RWPE1 (cell line): Measurements from ENCODE around the gene RAB31.
A peak's percentile ranks its signal among the peaks of the same experiment; 100 is the strongest.
"Not testable (repeated sequence)": the region's sequence is repeated elsewhere in the genome, so short reads cannot be mapped to it uniquely, and the experiment has no call there.

ENCODE experiments used
- CTCF ChIA-PET: fragments of 350-600 bp; sonication (Branson Sonifier 250); formaldehyde crosslinking; extraction: SDS; loops from one replicate; lab custom pipeline; 2021; lab: Yijun Ruan, JAX
- POLR2A ChIA-PET: fragments of 400-600 bp; formaldehyde crosslinking; extraction: SDS; loops from one replicate; lab custom pipeline; 2020; ENCODE audit warnings: antibody characterized with exemption; ENCODE audit not compliant: low non-redundant PET; lab: Yijun Ruan, JAX
- DNase-seq: peaks from one replicate; pipeline ENCODE4 v3.0.0; 2012; ENCODE audit warnings: low spot score
- H3K27ac ChIP-seq: fragments of 450-650 bp; 2 replicates; pipeline ENCODE4 v1.5.1; 2017
- CTCF ChIP-seq: fragments of 450-650 bp; conservative IDR thresholded peaks from 2 replicates; pipeline ENCODE4 v1.5.1; 2017; ENCODE audit warnings: low read depth, mild to moderate bottlenecking

Gene RAB31

GRCh38 chr18:9766076-9766481 is 58.0 kb downstream of the RAB31 start:
- H3K27ac ChIP-seq = no peak overlapping the region
- ChIA-PET POLR2A (no interaction called here), CTCF (interaction anchor here (0.6 kb wide), 1 partner anchor 107 kb away, joined by 3 read pairs; no protein-coding TSS in a partner anchor)

DNA sequence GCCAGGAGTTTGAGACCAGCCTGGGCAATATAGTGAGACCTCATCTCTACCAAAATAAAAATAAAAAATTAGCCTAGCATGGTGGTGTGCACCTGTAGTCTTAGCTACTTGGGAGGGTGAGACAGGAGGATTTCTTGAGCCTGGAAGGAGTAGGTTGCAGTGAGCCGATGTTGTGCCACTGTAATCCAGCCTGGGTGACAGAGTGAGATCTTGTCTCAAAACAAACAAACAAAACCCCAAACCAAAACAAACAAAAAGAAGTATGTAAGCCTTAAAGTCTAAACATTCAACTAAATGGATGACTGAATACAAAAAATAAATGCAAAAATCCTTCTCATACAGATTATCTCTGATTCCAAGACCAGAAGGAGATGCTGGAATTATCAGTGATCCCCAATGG is 58.6 kb downstream of the RAB31 start:
- DNase-seq = no peak
- TF ChIP-seq CTCF = no peak
- ChIA-PET CTCF (no interaction called here), POLR2A (no interaction called here)
- H3K27ac ChIP-seq = no peak overlapping the region

More at GRCh38 chr18:9766076-9766481, 58.0 kb downstream of the RAB31 start:
- no peak for TF ChIP-seq CTCF
- no peak for DNase-seq

DNA sequence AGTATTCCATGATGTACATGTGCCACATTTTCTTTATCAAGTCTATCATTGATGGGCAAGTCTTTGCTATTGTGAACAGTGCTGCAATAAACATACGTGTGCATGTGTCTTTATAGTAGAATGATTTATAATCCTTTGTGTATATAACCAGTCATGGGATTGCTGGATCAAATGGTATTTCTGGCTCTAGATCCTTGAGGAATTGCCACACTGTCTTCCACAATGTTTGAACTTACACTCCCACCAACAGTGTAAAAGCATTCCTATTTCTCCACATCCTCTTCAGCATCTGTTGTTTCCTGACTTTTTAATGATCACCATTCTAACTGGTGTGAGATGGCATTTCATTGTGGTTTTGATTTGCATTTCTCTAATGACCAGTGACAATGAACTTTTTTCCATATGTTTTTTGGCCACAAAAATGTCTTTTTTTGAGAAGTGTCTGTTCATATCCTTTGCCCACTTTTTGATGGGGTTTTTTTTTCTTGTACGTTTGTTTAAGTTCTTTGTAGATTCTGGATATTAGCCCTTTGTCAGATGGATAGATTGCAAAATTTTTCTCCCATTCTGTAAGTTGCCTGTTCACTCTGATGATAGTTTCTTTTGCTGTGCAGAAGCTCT is 60.1 kb downstream of the RAB31 start:
- DNase-seq, H3K27ac ChIP-seq, POLR2A ChIA-PET: not testable (repeated sequence)
- CTCF ChIA-PET = interaction anchor here (0.7 kb wide), 1 partner anchor 318 kb away, joined by 3 read pairs; no protein-coding TSS in a partner anchor

DNA sequence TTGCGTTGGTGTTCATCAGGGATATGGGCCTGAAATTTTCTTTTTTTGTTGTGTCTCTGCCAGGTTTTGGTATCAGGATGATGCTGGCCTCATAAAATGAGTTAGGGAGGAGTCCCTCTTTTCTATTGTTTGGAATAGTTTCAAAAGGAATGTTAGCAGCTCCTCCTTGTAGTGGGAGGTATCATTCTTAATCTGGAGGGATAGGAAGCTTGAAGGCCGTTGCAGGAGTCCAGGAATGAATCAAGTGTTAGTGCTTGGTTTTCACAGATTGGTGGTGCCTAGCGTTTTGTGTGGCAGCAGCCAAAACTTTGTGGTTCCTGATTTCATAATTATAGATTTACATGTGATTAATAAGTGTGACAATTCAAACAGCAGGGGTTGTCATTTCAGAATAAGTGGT is 62.0 kb downstream of the RAB31 start:
- CTCF ChIA-PET = interaction anchor here (0.6 kb wide), 2 partner anchors 135 to 1911 kb away, joined by 3 to 5 read pairs; no protein-coding TSS in a partner anchor
- H3K27ac ChIP-seq, DNase-seq, POLR2A ChIA-PET: not testable (repeated sequence)

DNA sequence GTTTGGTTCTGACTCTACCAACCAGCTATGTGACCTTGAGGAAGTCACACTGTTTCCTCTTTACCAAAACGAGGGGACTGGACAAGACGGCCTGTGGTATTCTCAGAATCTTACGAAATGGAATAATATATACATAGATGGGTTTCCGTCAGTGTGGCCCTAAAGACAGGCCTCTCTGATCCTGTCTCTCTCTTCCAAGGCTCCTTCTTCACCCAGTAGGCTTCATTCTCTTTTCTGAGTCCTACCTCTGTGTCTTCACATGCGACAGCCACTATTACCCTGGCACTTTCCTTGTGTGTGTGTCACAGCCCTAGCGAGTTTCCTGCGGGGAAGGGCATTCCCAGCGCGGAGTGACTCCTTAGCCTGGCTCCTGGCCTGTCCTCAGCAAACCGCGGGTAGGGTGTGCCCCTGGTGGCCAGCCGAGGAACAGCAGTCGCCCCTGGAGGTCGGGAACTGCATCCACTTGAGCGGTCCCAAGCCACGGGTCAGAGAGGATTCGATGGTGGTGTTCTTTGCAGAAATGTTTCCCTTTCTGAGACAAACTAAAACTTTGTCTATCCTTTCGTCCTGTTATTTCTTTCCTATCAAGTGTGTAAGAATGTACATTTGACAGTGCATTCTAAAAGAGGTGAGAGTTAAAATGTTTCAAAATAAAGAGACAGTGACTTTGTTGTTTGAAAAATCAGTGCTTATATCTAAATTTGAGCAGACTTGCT is 63.3 kb downstream of the RAB31 start:
- POLR2A ChIA-PET = interaction anchor here (0.6 kb wide), 1 partner anchor 11 kb away, joined by 3 read pairs; no protein-coding TSS in a partner anchor
- TF ChIP-seq CTCF = peak; percentile 85
- H3K27ac ChIP-seq = no peak overlapping the region
- DNase-seq = peak; percentile 64
- CTCF ChIA-PET = interaction anchor here (0.6 to 0.7 kb wide), 5 partner anchors 17 to 1008 kb away, joined by 3 to 4 read pairs (median 3); no protein-coding TSS in a partner anchor

- CTCF ChIA-PET = interaction anchor here (0.7 kb wide), 2 partner anchors 17 to 133 kb away, joined by 3 read pairs; no protein-coding TSS in a partner anchor
- DNase-seq = no peak
- POLR2A ChIA-PET = no interaction called here
- TF ChIP-seq CTCF = no peak
- H3K27ac ChIP-seq = no peak overlapping the region
Observed at GRCh38 chr18:9771977-9772660, 64.0 kb downstream of the RAB31 start.
